KOPT-K1 (cell line): ENCODE results near the gene CRHR1.

ENCODE experiments used
- H3K27ac ChIP-seq: fragments of 200-600 bp; sonication (generic); 2 replicates; pipeline ENCODE4 v1.5.1; 2016; ENCODE audit warnings: antibody characterized with exemption, mild to moderate bottlenecking, low read depth, low read length; ENCODE audit not compliant: poor library complexity, severe bottlenecking
- H3K36me3 ChIP-seq: fragments of 200-600 bp; sonication (generic); 2 replicates; pipeline ENCODE4 v1.5.1; 2017; ENCODE audit warnings: antibody characterized with exemption, mild to moderate bottlenecking, low read length, moderate library complexity; ENCODE audit not compliant: insufficient read depth
- H3K9me3 ChIP-seq: fragments of 200-600 bp; sonication (generic); 2 replicates; pipeline ENCODE4 v1.5.1; 2017; ENCODE audit warnings: antibody characterized with exemption, low read length, mild to moderate bottlenecking; ENCODE audit not compliant: insufficient read depth, poor library complexity, severe bottlenecking

Gene CRHR1

DNA sequence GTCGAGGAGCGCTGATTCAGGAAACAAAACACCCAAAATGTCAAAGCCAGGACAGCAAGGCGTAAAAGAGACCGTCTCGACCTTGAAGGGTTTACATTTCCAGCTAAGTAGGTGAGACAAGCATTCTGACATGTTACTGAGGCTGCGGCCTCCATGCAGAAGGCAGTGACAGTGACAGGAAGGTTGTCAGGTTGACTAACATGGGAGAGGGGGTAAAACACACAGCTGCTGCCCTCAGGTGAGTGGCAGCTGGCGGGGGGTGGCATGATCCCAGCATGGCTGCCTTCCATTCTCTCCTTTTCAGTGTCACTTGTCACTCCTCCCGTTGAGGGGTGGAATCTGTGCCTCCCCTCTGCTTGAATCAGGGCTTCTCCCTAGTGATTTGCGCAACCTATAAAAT is 31.9 kb upstream of the CRHR1 start:
- H3K36me3 ChIP-seq, result no peaks in the 10 kb centered on the region
- no peak overlapping the region for H3K27ac ChIP-seq

DNA sequence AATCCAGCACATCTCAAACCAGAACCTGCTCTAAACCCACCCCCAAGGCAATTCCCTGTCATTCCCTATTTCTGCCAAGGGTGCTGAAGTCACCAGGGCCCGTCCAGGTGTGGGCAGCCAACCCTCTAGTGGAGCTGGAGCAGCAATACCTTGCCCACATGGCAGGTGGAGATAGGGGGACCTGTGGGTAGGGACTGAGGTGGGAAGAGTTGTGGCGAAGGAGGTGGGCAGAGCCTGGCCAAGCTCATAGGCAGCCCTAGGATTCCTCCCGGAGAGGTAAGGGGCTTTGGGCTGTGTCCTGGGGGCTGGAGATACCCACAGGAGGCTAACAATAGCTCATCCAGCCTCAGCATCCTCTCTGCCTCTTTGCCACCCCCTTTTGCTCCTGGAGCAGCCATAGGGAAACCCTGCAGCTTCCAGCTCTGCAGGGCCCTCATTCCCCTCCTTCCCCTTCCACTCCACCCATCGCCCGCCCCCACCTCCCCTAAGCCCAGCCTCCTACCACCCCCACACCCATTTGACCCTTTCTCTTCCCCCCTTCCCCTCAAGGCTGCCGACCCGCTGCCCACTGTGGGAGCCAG is 30.4 kb upstream of the CRHR1 start:
- H3K27ac ChIP-seq, result no peak overlapping the region
- H3K9me3 ChIP-seq, result no peaks in the 10 kb centered on the region
- no peaks in the 10 kb centered on the region for H3K36me3 ChIP-seq

More for the DNA sequence above, 31.9 kb upstream of the CRHR1 start:
- H3K9me3 ChIP-seq, result no peaks in the 10 kb centered on the region

DNA sequence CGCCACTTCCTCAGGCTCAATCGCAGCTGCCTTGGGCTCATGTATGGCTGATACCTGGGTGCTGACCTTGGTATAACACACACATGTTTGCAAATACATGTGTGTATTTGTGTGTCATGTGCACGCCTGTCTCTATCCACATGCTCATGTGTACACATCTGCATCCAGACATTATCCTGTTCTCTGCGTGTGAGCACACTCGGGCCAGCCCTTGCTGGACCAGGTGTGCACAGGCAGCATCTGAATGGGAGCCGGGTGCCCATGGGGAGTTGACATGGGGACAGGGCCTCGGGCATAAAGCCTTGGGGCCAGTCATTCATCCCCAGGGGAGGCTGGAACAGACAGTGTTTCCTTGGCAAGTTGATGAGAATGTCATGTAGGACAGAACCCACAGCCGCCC is 29.1 kb upstream of the CRHR1 start:
- Histone ChIP-seq H3K27ac (no peak overlapping the region), H3K36me3 (no peaks in the 10 kb centered on the region), H3K9me3 (no peaks in the 10 kb centered on the region)

DNA sequence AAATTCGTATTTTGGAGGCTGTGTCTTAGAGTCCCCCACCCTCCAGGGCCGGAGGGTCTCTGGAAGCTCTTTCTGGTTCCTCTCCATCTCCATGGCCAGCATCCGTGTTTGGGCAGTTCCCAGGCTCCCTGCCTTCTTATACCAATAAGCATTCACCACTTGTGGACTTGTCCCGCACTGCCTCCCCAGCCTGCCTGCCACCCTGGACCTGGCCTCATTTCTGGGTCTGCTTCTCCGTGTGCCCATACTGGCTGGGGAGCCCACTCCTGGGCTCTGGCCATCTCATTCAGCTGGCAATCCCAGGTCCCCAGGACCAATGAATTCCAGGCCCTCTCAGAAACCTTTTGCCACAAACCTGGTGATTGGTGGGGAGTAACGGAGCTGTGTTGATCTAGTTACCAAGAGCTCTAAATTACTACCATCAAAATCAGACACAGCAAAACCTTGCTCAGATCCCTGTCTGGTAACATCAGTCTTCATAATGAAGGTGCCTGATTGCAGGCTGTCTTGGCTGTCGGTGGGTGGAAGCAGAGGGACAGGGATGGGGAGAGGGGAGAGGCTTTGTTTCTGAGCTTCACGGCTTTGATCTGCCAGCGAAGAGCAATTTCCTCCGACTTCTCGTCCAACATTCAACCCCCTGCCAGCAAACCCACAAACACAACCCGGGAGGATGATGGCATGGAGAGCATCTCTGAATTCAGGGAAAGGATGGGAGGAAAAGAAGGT is 27.7 kb upstream of the CRHR1 start:
- no peaks in the 10 kb centered on the region for H3K9me3 ChIP-seq
- H3K36me3 ChIP-seq, result no peaks in the 10 kb centered on the region
- H3K27ac ChIP-seq, result no peak overlapping the region

DNA sequence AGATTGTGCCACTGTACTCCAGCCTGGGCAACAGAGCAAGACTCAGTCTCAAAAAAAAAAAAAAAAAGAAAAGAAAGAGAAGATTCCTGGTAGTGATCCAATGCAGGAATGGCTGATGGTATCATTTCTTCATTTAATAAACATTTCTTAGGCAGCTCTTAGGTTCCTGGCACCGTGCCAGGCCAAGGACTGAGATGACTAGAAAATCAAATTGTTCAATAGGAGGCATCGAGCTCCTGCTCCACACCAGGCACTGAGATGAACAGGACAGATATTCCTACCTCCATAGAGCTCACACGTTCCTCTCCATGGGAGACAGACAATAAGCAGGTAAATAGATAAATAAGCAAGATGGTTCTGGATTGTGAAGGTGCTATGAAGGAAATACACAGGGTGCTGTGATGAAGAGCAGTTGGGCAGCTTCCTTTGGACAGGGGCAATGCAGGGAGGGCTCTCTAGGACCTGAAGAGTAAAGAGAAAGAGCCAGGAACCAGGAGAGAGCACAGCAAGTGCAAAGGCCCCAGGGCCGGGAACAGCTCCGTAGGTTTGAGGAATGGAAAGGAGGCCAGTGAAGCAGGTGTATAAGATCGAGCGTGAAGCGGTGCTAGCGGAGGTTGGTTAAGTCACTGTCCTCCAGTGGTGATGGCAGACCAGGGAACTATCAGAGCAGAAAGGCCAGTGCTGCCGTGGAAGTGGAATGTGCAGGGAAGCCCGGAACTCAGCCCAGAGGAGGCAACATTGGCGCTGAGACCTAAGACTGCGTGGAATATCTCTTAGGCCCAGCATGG is 26.5 kb upstream of the CRHR1 start:
- Histone ChIP-seq H3K36me3 (no peaks in the 10 kb centered on the region), H3K27ac (no peak overlapping the region), H3K9me3 (no peaks in the 10 kb centered on the region)

DNA sequence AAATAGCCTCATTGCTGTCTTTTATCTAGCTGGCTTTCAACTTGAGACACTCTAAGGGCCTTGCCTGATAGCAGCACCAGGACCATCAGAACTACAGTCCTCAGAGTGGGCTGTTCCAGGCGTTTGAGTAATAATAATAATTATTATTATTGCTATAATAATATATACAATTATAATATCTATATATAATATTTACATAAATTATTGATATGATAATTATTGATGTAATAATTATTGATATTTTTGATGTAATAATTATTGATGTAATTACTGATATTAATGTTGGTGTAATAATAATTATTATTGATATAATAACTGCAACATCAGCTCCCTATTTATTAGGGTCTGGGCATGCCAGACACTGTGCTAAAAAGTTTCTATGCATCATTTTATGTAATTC is 25.6 kb upstream of the CRHR1 start:
- Histone ChIP-seq H3K36me3 (no peaks in the 10 kb centered on the region), H3K9me3 (no peaks in the 10 kb centered on the region), H3K27ac (no peak overlapping the region)

DNA sequence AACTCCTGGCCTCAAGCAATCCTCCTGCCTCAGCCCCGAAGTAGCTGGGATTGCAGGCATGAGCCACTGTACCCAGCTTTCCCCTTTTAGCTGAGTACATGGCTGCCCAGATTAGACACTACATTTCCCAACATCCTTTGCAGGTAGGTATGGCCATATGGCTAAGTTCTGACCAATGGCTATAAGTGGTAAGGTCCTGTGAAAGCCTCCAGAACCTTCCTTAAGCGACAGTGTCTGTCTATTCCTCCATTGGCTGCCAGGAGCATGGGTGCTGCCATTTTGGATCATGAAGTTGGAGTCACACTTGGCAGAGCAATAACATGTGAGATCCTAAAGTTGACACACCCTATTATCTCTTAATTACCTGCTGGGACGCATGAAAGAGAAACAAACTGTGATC is 24.4 kb upstream of the CRHR1 start:
- Histone ChIP-seq H3K9me3 (no peaks in the 10 kb centered on the region), H3K36me3 (no peaks in the 10 kb centered on the region), H3K27ac (no peak overlapping the region)

DNA sequence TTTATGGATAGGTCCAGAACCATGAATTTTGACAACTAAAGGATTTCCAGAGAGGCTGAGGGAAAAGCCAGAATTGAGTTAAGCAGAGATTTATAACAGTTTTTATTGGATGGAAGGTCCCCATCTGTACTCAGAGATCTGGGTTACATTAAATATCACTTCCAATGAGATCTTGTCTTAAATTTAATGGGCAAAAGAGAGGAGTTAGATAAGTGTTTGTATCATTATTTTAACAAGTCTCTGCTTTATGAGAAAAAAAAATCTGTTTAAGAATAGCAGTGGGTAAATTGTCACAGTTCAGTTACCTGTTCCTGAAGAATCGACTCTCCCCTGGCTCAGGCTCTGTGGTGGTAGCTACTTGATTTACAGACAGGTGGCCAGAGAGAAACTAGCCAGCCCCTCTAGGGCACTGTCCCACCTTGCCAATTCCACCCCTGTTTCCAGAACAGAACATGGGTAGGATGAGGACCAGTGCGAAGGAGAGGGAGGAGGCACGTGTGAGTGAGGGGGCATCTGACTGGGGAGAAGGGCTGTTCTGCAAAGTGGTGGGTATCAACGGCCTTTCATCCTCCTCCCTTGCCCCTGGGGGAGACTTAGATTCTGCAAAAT is 22.1 kb upstream of the CRHR1 start:
- H3K9me3 ChIP-seq, result no peaks in the 10 kb centered on the region
- H3K27ac ChIP-seq, result no peak overlapping the region
- no peaks in the 10 kb centered on the region for H3K36me3 ChIP-seq

DNA sequence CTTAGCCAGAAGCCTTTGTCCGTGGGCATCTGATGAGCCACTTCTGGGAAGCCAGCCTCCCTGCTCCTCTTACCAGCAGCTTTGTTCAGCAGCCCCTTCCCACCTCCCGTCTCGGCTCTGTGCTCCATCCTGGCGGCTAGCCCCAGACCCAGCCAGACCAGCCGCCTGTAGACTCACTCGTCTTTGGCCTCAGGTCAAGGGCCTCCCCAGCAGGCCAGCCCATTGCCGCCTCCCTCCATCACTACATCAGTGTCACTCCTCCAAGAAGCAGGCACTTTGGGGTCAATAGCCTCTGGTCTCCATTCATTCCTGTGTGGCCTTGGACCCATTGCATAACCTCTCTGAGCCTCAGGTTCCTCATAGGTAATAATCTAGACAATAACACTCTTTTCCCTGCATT is 20.9 kb upstream of the CRHR1 start:
- Histone ChIP-seq H3K9me3 (no peaks in the 10 kb centered on the region), H3K36me3 (no peaks in the 10 kb centered on the region), H3K27ac (no peak overlapping the region)

DNA sequence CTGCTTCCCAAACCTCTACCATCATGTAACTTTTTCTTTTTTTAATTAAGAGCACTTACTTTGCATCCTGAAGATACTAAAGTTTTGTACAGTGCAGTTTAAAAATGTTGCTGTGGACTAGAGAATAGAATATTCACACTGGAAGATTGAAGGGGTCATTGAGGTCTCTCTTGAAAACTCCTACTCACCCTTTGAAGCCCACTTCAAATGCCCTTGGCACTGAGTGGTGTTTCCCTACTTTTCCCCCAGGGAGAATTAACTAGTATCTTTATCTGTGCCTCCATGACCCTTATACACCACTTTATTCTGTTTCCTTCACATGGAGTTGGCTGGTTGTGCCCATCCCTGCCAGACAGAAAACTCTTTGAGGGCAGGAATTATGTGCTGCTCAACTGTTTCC is 19.6 kb upstream of the CRHR1 start:
- Histone ChIP-seq H3K27ac (no peak overlapping the region), H3K36me3 (no peaks in the 10 kb centered on the region)

DNA sequence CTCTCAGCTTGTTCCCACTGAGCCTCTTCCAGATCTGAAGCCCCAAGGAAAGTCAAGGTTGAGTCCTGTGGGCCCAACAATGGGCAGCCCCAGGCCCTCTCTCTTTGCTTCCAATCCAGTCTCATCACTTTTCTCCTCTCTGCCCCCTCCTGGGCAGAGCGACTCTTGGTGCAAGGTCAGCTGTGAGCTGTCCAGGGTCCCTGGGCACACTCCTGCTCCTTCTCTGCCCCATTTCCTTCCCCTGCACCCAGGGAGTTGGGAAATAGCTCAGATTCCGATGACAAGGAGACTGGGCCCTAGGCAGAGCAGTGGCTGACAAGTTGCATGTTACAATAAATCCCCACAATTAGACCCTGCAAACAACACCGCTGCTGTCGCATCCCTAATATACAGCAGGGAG is 16.1 kb upstream of the CRHR1 start:
- Histone ChIP-seq H3K9me3 (no peaks in the 10 kb centered on the region), H3K27ac (no peak overlapping the region), H3K36me3 (no peaks in the 10 kb centered on the region)

More for the DNA sequence above, 19.6 kb upstream of the CRHR1 start:
- no peaks in the 10 kb centered on the region for H3K9me3 ChIP-seq

DNA sequence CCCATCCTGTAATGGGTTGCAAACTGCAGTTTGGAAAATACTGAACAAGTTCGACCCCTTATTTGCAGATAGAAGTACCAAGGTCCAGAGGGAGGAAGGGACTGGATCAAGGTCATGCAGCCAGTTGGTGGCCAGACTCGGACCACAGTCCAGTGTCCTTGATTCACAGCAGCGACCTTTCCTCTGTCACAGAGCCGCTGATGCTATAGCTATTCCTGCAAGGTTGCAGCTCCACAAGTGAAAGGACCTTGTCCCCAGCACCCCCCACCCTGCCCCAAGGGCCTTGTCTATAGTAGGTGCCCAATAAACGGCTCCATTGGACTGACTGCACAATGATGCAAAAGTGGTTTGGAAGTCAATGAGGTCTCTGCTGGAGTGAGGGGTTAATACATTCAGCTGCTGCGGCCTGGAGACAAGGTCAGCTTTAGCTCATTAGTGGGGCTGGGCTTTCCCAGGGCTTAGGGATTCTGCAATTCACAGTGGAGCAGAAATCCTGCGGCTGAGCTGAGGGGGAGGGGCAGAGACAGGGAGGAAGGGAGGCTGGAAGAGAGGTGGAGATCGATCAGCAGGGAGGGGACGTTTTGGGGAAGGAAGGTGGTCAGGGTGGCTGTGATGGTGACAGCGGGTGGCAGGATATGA is 13.4 kb upstream of the CRHR1 start:
- H3K36me3 ChIP-seq, result no peaks in the 10 kb centered on the region
- no peaks in the 10 kb centered on the region for H3K9me3 ChIP-seq
- no peak overlapping the region for H3K27ac ChIP-seq

DNA sequence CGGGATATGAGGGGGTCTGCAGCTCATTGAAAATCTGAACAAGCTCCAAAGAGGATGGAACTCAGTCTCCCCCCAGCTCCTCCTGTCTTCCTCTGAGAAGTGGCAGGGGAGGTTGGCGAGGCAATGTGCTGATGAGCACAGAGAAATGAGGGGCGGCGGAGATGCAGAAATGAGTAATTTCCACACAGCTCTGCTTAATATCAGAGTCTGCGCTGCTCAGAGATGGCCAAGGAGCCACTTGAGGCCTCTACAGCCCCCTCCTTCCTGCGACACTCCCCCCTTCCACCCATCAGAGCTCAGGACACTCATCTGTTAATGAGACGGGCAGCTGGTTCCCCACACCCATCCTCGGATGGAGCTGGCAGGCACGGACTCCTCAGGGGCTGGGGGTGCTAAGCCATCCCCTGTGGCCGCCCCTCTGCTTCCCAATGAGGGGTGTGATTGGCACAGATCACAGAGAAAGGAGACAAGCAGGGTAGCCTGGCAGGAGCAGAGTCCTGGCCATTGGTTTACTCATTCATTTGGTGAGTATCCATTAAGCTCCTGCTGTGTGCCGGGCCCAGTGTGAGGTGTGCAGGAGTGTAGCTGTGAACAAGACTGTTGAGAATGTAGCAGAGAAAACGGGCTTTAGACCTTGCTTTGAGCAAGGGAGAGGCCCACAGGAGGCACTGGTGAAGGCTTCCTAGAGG is 12.7 kb upstream of the CRHR1 start:
- H3K27ac ChIP-seq, result no peak overlapping the region

DNA sequence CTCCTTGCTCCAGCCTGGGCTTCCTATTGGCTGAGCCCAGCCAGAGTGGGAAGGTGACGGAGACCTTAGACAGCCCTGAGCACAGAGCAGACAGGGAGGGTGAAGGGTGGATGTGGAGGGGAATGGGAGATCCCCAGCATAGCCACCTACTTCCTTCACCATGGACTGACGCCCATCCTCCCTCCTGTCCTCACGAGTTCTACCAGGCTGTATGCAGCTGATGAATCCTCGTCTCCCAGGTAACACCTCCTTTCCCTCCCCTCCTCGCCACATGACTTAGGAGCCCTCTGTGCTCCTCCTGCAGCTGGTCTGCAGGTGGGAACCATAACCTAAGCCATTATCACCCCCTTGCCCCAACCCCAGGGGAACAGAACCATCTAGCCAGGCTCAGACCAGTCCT is 9.0 kb upstream of the CRHR1 start:
- no peaks in the 10 kb centered on the region for H3K36me3 ChIP-seq
- H3K27ac ChIP-seq, result no peak overlapping the region
- no peaks in the 10 kb centered on the region for H3K9me3 ChIP-seq

More for the DNA sequence above, 12.7 kb upstream of the CRHR1 start:
- no peaks in the 10 kb centered on the region for H3K9me3 ChIP-seq
- no peaks in the 10 kb centered on the region for H3K36me3 ChIP-seq
